ENCODE results near the gene NLGN1.
A peak's percentile ranks its signal among the peaks of the same experiment; 100 is the strongest.
"Not testable (repeated sequence)": the region's sequence is repeated elsewhere in the genome, so short reads cannot be mapped to it uniquely, and the experiment has no call there.

NLGN1 gene

DNA sequence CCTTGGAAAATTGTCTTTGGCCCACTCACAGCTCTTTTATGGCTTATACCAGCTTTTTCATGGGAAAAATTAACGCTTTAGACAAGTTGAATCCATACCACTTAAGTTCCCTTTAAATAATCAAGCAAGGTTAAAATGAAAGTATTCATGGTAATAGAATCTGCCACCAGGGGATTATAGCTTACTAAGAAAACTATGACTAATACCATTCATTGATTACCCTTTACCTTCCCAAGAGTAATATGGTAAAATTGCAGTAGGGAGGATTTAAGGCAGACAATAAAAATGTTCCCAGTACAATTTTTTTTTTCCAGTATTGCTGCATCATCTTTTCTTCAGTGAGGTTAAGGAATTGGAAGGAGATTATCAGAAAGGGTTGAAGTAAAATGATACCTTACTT is 820.5 kb downstream of the NLGN1 start:
- peak in 2 of 3 donors; percentile 18 to 38 for DNase-seq
- Histone ChIP-seq H3K27me3 (replicated peaks in 2 of 5; ENCODE audit: control insufficient read depth in 4 of 5, insufficient read depth in 5 of 5, low read length in 4 of 5) (no peaks in the 10 kb centered on the region), H3K4me1 (ENCODE audit: control extremely low read depth in 1 of 4, control insufficient read depth in 4 of 4, insufficient read depth in 4 of 4, low read length in 3 of 4) (peaks cover 0 to 24% (median 10%) of the 10 kb centered on the region in 4 experiments), H3K9me3 (ENCODE audit: control extremely low read depth in 1 of 5, control insufficient read depth in 4 of 5, insufficient read depth in 2 of 5, low read depth in 1 of 5, low read length in 4 of 5) (no peaks in the 10 kb centered on the region), H3K4me3 (ENCODE audit: control insufficient read depth in 1 of 7, extremely low read depth in 1 of 7, insufficient read depth in 4 of 7, low read depth in 2 of 7, low read length in 6 of 7) (no peak overlapping the region), H3K27ac (ENCODE audit: insufficient read depth in 1 of 2, low read depth in 1 of 2, low read length in 2 of 2, poor library complexity in 1 of 2, severe bottlenecking in 2 of 2) (no peak overlapping the region), H3K36me3 (ENCODE audit: control insufficient read depth in 4 of 4, insufficient read depth in 4 of 4, low read length in 3 of 4) (no peaks in the 10 kb centered on the region)
- CTCF ChIA-PET, result no interaction called here
- POLR2A ChIA-PET, result no interaction called here
- no CpG with 5 or more reads among the region's 1 CpG for WGBS (ENCODE audit: insufficient coverage)

DNA sequence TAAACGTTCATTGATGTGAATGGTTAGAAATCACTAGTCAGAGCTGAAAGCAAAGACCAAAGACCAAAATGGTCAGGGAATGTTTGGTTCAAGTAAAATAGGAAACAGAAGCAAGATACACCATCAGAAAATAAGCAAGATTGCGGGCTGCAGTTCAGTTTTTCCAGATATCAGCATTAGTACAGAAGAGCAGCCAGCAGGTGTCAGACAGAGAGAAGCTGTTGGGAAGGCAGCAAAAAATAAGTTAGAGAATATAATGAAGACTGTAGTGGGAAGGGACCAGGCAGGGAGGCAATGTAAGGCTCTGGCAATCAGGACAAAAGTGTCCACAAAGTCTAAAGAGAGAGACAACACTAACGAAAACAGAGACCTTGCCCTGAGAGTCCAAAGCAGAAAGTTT is 822.2 kb downstream of the NLGN1 start:
- H3K4me1 ChIP-seq (ENCODE audit: control extremely low read depth in 1 of 4, control insufficient read depth in 4 of 4, insufficient read depth in 4 of 4, low read length in 3 of 4), result peaks cover 0 to 24% (median 10%) of the 10 kb centered on the region in 4 experiments
- H3K27me3 ChIP-seq (replicated peaks in 2 of 5; ENCODE audit: control insufficient read depth in 4 of 5, insufficient read depth in 5 of 5, low read length in 4 of 5), result no peaks in the 10 kb centered on the region
- no peak overlapping the region for H3K4me3 ChIP-seq (ENCODE audit: control insufficient read depth in 1 of 7, extremely low read depth in 1 of 7, insufficient read depth in 4 of 7, low read depth in 2 of 7, low read length in 6 of 7)
- CTCF ChIA-PET, result no interaction called here
- H3K36me3 ChIP-seq (ENCODE audit: control insufficient read depth in 4 of 4, insufficient read depth in 4 of 4, low read length in 3 of 4), result no peaks in the 10 kb centered on the region
- no peak for DNase-seq
- no peak overlapping the region for H3K27ac ChIP-seq (ENCODE audit: insufficient read depth in 1 of 2, low read depth in 1 of 2, low read length in 2 of 2, poor library complexity in 1 of 2, severe bottlenecking in 2 of 2)
- 100% methylated on average over 2 of the region's 3 CpGs for WGBS (ENCODE audit: insufficient coverage)
- no peaks in the 10 kb centered on the region for H3K9me3 ChIP-seq (ENCODE audit: control extremely low read depth in 1 of 5, control insufficient read depth in 4 of 5, insufficient read depth in 2 of 5, low read depth in 1 of 5, low read length in 4 of 5)
- POLR2A ChIA-PET, result no interaction called here

DNA sequence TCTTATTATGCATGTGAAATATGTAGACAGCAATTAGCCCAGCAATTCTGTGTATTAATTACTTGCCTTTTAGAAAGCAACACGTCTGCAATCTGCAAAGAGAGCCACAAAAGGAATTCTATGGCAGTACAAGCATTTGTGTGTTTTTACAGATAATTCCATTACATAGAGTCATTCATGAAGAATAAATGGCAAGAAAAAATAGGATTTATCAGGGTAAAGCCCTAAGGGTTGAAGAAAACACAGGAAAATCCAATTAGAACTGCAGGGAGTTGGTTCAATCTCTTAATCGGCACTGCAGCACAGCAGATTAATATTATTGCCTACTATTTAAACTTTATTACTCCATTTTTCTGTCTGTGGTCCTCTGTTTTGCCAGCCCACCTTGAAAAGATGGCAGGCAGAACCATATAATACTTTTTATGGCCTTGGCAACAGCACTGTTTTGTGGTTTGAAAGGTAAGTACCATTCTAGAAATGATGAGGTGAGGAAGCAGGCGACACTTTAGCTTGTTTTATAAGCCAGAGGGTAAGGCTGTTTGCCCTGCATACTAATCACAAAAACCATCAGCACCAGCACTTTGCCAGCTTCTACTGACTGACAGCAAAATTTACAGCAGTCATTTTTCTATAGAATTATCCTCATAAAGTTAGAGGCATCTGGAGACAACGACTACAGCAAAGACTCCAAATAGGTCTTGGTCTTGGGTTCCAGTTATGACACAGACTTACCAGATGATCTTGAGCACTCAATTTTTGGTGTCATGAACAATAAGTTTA is 823.4 kb downstream of the NLGN1 start:
- ChIA-PET POLR2A (no interaction called here), CTCF (no interaction called here)
- Histone ChIP-seq H3K4me3 (ENCODE audit: control insufficient read depth in 1 of 7, extremely low read depth in 1 of 7, insufficient read depth in 4 of 7, low read depth in 2 of 7, low read length in 6 of 7) (no peak overlapping the region), H3K27me3 (replicated peaks in 2 of 5; ENCODE audit: control insufficient read depth in 4 of 5, insufficient read depth in 5 of 5, low read length in 4 of 5) (no peaks in the 10 kb centered on the region), H3K27ac (ENCODE audit: insufficient read depth in 1 of 2, low read depth in 1 of 2, low read length in 2 of 2, poor library complexity in 1 of 2, severe bottlenecking in 2 of 2) (no peak overlapping the region), H3K4me1 (ENCODE audit: control extremely low read depth in 1 of 4, control insufficient read depth in 4 of 4, insufficient read depth in 4 of 4, low read length in 3 of 4) (peaks cover 0 to 18% (median 10%) of the 10 kb centered on the region in 4 experiments), H3K9me3 (ENCODE audit: control extremely low read depth in 1 of 5, control insufficient read depth in 4 of 5, insufficient read depth in 2 of 5, low read depth in 1 of 5, low read length in 4 of 5) (no peaks in the 10 kb centered on the region), H3K36me3 (ENCODE audit: control insufficient read depth in 4 of 4, insufficient read depth in 4 of 4, low read length in 3 of 4) (no peaks in the 10 kb centered on the region)
- WGBS (ENCODE audit: insufficient coverage), result 100% methylated on average over 1 of the region's 4 CpGs
- no peak for DNase-seq

DNA sequence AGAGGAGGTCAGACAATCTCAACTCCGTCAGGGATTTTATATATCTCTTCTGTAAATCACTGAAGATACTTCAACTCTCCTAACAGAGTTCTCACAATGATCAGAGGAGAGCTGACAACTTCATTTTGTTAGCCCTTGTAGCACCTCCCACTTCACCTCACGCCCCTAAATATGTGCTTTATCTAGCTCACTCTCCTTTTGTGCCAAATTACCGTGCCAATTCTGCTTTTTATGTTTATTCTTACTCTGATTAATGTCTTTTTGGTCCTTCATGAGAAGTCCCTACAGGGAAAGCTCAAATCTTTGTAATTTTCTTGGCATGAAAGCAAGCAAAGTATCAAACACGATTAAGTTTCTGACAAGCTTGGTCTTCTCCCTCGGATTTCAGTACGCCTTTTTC is 825.5 kb downstream of the NLGN1 start:
- no peaks in the 10 kb centered on the region for H3K9me3 ChIP-seq (ENCODE audit: control extremely low read depth in 1 of 5, control insufficient read depth in 4 of 5, insufficient read depth in 2 of 5, low read depth in 1 of 5, low read length in 4 of 5)
- H3K4me3 ChIP-seq (ENCODE audit: control insufficient read depth in 1 of 7, extremely low read depth in 1 of 7, insufficient read depth in 4 of 7, low read depth in 2 of 7, low read length in 6 of 7), result no peak overlapping the region
- no peaks in the 10 kb centered on the region for H3K27me3 ChIP-seq (replicated peaks in 2 of 5; ENCODE audit: control insufficient read depth in 4 of 5, insufficient read depth in 5 of 5, low read length in 4 of 5)
- POLR2A ChIA-PET, result no interaction called here
- 89% methylated on average over 4 of the region's 6 CpGs for WGBS (ENCODE audit: insufficient coverage)
- no peak overlapping the region for H3K27ac ChIP-seq (ENCODE audit: insufficient read depth in 1 of 2, low read depth in 1 of 2, low read length in 2 of 2, poor library complexity in 1 of 2, severe bottlenecking in 2 of 2)
- no peak for DNase-seq
- H3K4me1 ChIP-seq (ENCODE audit: control extremely low read depth in 1 of 4, control insufficient read depth in 4 of 4, insufficient read depth in 4 of 4, low read length in 3 of 4), result no peaks in the 10 kb centered on the region
- CTCF ChIA-PET, result no interaction called here
- no peaks in the 10 kb centered on the region for H3K36me3 ChIP-seq (ENCODE audit: control insufficient read depth in 4 of 4, insufficient read depth in 4 of 4, low read length in 3 of 4)

DNA sequence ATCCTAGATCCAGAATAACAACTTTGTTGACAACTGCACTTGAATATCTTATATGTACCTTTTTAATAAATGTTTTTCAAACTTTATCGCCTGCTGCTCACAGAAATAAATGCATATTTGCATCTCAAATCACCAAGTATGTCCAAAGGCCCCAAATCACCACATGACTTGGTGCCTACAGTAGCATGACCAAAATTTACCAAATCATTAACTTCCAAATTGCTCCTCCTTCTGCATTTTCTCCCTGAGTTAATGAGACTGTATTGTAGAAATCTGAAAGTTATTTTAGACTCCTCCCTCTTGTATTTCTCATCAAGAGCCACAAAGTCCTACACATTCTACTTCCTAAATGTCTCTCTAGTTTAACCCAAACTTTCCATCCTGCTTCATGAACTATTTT is 826.1 kb downstream of the NLGN1 start:
- DNase-seq, result no peak
- H3K4me1 ChIP-seq (ENCODE audit: control extremely low read depth in 1 of 4, control insufficient read depth in 4 of 4, insufficient read depth in 4 of 4, low read length in 3 of 4), result no peaks in the 10 kb centered on the region
- H3K4me3 ChIP-seq (ENCODE audit: control insufficient read depth in 1 of 7, extremely low read depth in 1 of 7, insufficient read depth in 4 of 7, low read depth in 2 of 7, low read length in 6 of 7), result no peak overlapping the region
- CTCF ChIA-PET, result no interaction called here
- H3K9me3 ChIP-seq (ENCODE audit: control extremely low read depth in 1 of 5, control insufficient read depth in 4 of 5, insufficient read depth in 2 of 5, low read depth in 1 of 5, low read length in 4 of 5), result no peaks in the 10 kb centered on the region
- H3K36me3 ChIP-seq (ENCODE audit: control insufficient read depth in 4 of 4, insufficient read depth in 4 of 4, low read length in 3 of 4), result no peaks in the 10 kb centered on the region
- POLR2A ChIA-PET, result no interaction called here
- no peak overlapping the region for H3K27ac ChIP-seq (ENCODE audit: insufficient read depth in 1 of 2, low read depth in 1 of 2, low read length in 2 of 2, poor library complexity in 1 of 2, severe bottlenecking in 2 of 2)
- no peaks in the 10 kb centered on the region for H3K27me3 ChIP-seq (replicated peaks in 2 of 5; ENCODE audit: control insufficient read depth in 4 of 5, insufficient read depth in 5 of 5, low read length in 4 of 5)
- WGBS (ENCODE audit: insufficient coverage), result no CpG with 5 or more reads among the region's 1 CpG

DNA sequence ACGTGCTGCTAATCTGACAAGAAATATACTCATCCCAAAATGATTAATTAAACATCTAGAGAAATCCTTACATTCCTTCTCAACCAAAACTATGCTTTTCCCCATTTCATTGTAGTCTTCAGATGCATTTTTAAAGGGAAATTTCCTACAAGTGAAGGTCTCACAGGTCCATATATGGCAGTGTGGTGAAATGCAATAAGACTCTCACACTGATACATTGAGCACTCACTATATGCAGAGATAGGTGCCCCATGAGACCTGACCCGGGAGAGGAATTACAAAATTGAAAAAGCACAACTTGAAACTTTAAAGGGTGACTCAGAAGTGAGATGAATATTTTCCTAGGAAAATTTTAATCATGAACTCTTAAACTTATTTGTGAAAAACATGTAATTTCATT is 832.4 kb downstream of the NLGN1 start:
- H3K4me3 ChIP-seq (ENCODE audit: control insufficient read depth in 1 of 7, extremely low read depth in 1 of 7, insufficient read depth in 4 of 7, low read depth in 2 of 7, low read length in 6 of 7), result no peak overlapping the region
- ChIA-PET CTCF (no interaction called here), POLR2A (no interaction called here)
- no peak for DNase-seq
- H3K27me3 ChIP-seq (replicated peaks in 2 of 5; ENCODE audit: control insufficient read depth in 4 of 5, insufficient read depth in 5 of 5, low read length in 4 of 5), result no peaks in the 10 kb centered on the region
- 100% methylated on average over 1 of the region's 2 CpGs for WGBS (ENCODE audit: insufficient coverage)
- no peak overlapping the region for H3K27ac ChIP-seq (ENCODE audit: insufficient read depth in 1 of 2, low read depth in 1 of 2, low read length in 2 of 2, poor library complexity in 1 of 2, severe bottlenecking in 2 of 2)
- H3K36me3 ChIP-seq (ENCODE audit: control insufficient read depth in 4 of 4, insufficient read depth in 4 of 4, low read length in 3 of 4), result no peaks in the 10 kb centered on the region
- H3K4me1 ChIP-seq (ENCODE audit: control extremely low read depth in 1 of 4, control insufficient read depth in 4 of 4, insufficient read depth in 4 of 4, low read length in 3 of 4), result no peaks in the 10 kb centered on the region
- no peaks in the 10 kb centered on the region for H3K9me3 ChIP-seq (ENCODE audit: control extremely low read depth in 1 of 5, control insufficient read depth in 4 of 5, insufficient read depth in 2 of 5, low read depth in 1 of 5, low read length in 4 of 5)

DNA sequence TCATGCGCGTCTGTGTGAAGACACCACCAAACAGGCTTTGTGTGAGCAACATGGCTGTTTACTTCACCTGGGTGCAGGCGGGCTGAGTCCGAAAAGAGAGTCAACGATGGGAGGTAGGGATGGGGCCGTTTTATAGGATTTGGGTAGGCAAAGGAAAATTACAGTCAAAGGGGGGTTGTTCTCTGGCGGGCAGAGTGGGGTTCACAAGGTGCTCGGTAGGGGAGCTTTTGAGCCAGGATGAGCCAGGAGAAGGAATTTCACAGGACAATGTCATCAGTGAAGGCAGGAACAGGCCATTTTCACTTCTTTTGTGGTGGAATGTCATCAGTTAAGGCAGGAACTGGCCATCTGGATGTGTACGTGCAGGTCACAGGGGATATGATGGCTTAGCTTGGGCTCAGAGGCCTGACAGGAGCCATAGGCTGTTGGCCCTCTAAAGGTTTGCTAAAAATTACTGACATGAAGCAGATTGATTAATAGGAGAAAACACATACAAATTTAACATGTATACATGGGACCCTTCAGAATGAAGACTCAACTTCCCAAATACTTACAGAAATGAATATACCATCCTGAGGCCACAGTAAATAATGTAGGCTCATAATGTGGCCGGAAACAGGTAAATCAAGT is 834.6 kb downstream of the NLGN1 start:
- H3K27me3 ChIP-seq (replicated peaks in 2 of 5; ENCODE audit: control insufficient read depth in 4 of 5, insufficient read depth in 5 of 5, low read length in 4 of 5); H3K9me3 ChIP-seq (ENCODE audit: control extremely low read depth in 1 of 5, control insufficient read depth in 4 of 5, insufficient read depth in 2 of 5, low read depth in 1 of 5, low read length in 4 of 5); DNase-seq; H3K4me3 ChIP-seq (ENCODE audit: control insufficient read depth in 1 of 7, extremely low read depth in 1 of 7, insufficient read depth in 4 of 7, low read depth in 2 of 7, low read length in 6 of 7); H3K4me1 ChIP-seq (ENCODE audit: control extremely low read depth in 1 of 4, control insufficient read depth in 4 of 4, insufficient read depth in 4 of 4, low read length in 3 of 4); H3K36me3 ChIP-seq (ENCODE audit: control insufficient read depth in 4 of 4, insufficient read depth in 4 of 4, low read length in 3 of 4); H3K27ac ChIP-seq (ENCODE audit: insufficient read depth in 1 of 2, low read depth in 1 of 2, low read length in 2 of 2, poor library complexity in 1 of 2, severe bottlenecking in 2 of 2); POLR2A ChIA-PET: not testable (repeated sequence)
- CTCF ChIA-PET, result interaction anchor here (1.4 kb wide), 1 partner anchor 25 kb away, joined by 3 read pairs; no protein-coding TSS in a partner anchor
- 99% methylated on average over 10 of the region's 10 CpGs for WGBS (ENCODE audit: insufficient coverage)

Data from common myeloid progenitor, CD34-positive (primary cell).